HG02884 (cell line): ENCODE measurements around the gene MMEL1.
"Not testable (repeated sequence)": the region's sequence is repeated elsewhere in the genome, so short reads cannot be mapped to it uniquely, and the experiment has no call there.

Experiments used
- ATAC-seq: cut with Tn5 transposase; IDR thresholded peaks from one replicate; pipeline ENCODE4 v1.9.1; 2021; ENCODE audit warnings: mild to moderate bottlenecking, moderate library complexity; ENCODE audit not compliant: unreplicated experiment

MMEL1 gene

DNA sequence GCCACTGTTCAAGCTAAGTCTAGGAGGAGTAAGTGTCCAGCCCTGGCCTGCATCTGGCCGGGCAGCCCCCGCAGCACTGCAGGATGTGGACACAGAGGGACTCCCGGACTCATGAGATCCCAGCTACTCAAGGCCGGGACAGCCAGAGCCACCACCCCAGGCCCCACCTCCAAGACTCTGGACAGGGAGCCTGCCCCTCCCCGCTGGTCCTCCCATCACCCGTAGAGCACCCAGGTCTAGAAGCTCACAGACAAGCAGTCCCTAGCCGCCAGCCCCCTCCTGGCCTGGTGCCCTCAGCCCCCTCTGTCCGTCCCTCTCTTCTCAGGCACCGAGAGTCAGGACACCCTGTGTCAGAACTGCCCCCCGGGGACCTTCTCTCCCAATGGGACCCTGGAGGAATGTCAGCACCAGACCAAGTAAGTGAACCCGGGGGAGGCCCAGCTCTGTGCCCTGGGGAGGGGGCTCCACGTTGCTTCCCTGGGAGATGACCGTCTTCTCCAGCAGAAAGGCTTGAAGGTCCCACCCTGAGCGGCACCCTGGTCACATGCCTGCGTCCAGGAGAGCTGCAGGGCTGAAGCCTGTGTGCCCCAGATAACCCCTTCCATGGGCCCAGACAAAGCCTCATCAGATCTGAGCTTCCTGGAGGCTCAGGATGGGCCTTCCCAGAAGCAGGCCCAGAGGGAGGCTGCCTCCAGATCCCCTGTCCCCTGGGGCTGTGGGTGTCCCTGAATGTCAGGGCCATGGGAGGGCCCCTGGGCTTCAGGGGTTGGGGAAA lies 72.3 kb downstream of the MMEL1 start:
- no peak for ATAC-seq

DNA sequence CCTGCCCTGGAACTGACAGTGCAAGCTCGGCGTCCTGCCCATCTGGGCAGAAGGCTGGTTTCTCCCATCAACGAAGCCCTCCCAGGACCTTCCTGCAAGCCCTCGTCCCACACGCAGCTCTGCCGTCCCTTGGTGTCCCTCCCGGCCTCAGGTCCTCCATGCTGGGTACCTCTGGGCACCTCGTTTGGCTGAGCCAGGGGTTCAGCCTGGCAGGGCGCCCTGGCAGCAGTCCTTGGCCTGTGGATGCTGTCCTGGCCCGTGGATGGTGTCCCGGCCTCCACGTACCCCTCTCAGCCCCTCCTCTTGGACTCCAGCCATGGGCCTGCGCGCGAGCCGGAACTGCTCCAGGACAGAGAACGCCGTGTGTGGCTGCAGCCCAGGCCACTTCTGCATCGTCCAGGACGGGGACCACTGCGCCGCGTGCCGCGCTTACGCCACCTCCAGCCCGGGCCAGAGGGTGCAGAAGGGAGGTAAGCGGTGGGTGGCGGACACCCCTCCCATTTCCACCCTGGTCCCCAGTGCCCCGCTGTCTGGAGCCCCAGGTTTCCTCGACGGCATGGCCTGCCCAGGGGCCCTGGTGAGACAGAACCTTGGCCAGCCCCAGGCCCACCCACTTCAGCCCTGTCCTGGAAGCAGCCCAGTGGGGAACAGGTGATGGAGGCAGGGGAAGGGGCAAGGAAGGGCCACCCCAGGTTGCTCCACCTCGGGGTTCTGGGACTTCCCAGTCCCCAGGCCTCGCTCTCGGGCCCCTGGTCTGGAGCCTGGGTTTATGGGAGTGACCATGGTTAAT lies 73.1 kb downstream of the MMEL1 start:
- no peak for ATAC-seq

DNA sequence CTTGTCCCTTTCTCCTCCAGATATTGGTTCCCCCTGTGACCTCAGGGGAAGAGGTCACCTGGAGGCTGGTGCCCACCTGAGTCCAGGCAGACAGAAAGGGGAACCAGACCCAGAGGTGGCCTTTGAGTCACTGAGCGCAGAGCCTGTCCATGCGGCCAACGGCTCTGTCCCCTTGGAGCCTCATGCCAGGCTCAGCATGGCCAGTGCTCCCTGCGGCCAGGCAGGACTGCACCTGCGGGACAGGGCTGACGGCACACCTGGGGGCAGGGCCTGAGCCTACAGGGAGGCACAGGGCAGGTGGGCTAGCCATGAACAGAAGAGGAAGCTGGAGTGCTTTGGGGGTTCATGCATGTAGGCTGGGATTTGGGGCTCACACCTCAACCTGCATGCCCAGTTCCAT lies 74.0 kb downstream of the MMEL1 start:
- no peak for ATAC-seq

DNA sequence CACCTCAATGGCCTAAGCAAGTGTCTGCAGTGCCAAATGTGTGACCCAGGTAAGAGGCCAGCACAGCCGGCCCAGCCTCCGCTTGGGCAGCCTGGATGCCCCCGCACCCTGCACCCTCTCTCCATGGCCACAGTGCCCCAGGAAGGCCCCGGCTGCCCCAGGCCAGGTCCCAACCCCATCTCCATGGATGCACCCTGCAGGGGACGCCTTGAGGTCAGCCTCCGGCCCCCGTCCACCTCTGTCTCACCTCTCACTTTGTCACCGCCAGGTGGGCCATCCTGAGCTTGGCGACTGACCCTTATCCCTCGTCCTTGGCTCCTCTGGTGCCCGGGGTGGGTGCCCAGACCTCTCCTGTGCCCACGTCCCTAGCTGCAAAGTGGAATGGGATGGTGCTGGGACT lies 74.4 kb downstream of the MMEL1 start:
- ATAC-seq, result no peak

DNA sequence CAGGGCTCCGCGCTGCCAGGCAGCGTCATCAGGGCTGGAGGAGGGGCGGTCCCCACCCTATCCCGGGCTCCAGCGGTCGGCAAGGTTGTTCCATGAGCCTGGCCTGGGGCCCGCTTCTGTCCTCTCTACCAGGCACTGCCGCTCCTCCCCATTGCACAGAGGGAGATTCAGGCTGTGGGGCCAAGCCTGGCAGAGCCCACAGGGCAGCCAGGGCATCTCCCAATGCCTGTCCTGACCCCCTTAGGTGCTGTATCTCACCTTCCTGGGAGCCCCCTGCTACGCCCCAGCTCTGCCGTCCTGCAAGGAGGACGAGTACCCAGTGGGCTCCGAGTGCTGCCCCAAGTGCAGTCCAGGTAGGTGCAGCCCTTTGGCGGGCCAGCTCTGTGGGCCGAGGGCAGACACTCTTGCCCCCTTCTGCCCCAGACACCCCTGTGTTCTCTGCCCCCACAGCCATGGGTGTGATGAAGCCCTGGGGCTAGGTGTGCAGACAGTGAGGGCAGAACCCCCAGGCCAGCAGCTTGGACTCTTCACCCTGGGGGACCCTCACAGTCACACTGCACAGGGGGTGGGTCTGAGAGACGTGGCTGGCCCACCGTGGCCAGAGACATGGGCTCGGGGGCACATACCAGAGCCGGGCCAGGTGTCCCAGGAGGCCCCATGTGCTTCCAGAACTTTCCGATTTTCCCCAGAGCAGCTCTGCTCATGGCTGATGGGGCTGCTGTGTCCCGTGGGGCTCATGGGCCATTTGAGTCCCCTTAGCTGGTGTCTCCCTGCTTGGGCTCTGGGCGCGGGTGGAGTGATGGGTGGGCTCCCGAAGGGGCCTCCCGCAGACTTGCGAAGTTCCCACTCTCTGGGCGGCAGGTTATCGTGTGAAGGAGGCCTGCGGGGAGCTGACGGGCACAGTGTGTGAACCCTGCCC lies 75.1 kb downstream of the MMEL1 start:
- ATAC-seq, result no peak

GRCh38 chr1:2556678-2557481 lies 75.9 kb downstream of the MMEL1 start:
- no peak for ATAC-seq

DNA sequence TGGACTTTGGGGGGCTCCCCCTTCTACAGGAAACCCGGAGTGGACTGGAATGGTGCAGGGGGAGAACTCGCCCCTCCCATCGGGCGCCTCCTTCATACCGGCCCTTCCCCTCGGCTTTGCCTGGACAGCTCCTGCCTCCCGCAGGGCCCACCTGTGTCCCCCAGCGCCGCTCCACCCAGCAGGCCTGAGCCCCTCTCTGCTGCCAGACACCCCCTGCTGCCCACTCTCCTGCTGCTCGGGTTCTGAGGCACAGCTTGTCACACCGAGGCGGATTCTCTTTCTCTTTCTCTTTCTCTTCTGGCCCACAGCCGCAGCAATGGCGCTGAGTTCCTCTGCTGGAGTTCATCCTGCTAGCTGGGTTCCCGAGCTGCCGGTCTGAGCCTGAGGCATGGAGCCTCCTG lies 76.5 kb downstream of the MMEL1 start, which contains the start of gene TNFRSF14:
Gene TNFRSF14, plus strand, starts transcription at position 95 of the 401 bp plus-strand sequence. Its CDS starts 294 bp downstream, at position 389.
- no peak for ATAC-seq

DNA sequence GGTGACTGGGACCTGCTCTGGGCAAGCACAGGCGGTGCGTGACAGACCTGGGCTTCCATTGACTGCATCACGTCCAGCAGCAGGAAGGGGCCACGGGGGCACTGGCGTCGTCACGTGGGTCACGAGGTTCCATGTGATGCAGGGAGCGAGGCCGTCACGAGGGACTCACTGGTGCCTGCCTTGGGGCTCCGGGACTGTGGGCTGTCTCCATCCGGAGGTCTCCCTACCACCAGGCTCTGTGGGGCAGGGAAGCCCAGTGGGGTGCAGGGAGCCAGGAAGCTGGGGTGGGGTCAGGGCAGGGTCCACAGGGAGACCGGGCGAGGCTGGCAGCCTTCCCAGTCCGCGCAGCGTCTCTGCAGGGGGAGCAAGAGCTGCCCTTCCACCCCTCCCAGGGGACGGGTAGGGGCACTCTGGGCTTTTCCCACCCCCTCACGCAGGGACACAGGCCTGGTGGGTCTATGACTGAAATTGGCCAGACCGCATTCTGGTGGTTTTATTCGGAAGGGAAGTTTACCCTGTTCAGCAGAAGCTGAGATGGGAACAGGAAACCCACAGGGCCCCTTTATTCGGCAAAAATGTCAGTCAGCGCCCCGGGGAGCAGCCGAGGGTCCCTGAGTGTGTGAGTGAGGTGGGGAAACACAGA lies 77.1 kb downstream of the MMEL1 start:
- no peak for ATAC-seq

DNA sequence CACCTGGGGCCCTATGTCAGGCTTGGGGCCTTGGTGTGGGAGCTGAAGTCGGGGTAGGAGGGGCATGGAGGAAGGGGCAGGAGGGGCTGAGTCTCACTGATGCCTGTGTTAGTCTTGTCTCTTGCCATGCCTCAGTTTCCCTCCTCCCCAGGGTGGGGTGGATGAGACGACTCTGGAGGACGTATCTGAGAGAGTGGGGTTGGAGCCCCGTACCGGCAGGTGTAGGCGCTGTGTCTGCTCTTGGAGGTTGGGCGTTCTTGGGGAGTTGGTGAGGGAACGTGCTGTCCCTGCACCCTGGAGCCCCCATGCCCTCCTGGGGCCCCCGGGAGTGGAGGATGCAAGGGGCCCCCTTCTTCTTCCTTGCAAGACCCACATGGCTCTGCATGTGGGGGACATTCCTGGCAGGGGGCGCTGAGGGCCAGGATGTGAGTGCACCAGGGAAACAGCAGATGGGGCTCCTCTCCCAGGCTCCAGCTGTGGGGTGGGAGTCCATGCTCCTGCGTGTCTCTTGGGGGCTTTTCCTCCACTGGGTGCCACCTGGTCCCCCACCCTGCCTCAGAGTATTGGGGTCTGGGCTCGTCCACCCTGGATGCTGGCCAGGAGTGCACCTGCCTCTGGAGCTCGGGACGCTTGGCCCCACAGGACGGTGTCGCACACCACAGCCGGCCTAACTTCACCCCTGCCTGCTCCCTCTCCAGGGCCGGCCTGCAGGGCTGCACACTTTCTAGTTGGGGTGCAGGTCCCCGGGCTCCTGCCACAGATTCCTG lies 78.0 kb downstream of the MMEL1 start:
- no peak for ATAC-seq

- ATAC-seq, result no peak
Measured at GRCh38 chr1:2553871-2554620, 78.8 kb downstream of the MMEL1 start.

DNA sequence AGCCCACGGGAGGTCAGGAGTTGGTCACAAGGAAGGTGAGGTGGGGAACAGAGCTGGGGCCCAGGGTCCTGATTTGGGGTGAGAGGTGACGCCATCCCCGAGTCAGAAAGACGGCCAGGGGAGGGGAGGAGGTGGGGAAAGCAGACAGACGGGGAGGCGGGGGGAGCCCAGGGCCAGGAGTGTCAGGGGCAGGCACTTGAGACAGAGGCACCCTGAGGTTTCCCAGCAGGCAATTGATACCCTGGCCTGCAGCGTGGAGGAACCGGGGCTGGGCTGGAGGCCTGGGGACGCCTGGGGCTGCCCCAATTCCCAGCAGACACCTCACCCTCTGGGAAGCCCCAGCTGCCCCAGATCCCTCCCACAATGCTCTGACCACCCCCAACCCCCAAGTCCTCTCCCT lies 79.7 kb downstream of the MMEL1 start:
- ATAC-seq, result not testable (repeated sequence)

DNA sequence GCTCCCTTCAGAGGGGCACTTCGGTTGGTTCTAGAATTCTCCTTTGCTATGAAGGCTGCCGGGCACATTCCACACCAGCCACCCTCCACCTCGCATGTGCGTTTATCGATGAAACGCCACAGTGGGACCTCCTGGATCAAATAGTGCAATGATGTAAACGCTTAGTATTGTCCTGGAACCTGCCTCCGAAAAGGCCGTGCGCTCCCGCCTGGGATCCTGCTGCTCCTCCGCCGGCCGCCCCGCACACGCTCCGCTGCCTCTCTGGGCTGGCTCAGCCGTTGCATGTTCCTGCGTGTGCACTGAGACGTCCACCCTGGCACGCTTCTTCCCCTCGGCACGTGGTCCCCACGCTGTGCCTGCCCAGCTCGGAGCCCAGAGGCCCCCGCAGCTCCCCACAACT lies 80.6 kb downstream of the MMEL1 start:
- ATAC-seq, result no peak

GRCh38 chr1:2551544-2551943 lies 81.3 kb downstream of the MMEL1 start:
- ATAC-seq, result not testable (repeated sequence)

- not testable (repeated sequence) for ATAC-seq
Measured at GRCh38 chr1:2550309-2550861, 82.4 kb downstream of the MMEL1 start.

GRCh38 chr1:2549367-2550029 lies 83.3 kb downstream of the MMEL1 start:
- ATAC-seq, result not testable (repeated sequence)

DNA sequence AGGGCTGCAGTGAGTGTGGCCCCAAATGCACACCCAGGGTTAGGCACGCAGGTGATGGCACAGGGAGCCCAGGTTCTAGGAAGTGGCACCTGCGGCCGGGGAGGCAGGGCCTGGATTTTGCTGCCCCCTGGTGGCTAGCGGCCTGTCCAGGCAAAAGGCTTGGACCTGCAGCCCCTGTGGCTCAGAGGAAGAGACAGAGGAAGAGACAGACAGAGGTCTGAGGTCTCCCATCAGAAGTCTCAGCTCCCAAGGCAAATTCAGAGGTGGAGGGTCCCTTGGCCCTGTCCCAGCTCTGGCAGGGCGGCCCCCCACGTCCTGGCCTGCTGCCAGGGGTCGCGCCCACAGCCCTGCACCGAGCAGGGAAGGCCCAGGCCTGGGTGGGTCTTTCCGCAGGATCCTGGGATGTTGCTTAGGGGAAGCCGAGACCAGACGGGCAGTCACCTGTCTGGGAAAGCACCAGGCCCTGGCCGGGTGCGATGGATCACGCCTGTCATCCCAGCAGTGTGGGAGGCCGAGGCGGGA lies 84.7 kb downstream of the MMEL1 start:
- no peak for ATAC-seq
